GM12878 (cell line): ENCODE results near the gene PLPP3. TPM values are rescaled to one million over a fixed set of nuclear protein-coding genes. Genes with fewer than 3 reads are reported as not detected.

Experiments
- ATAC-seq: fragments of 200-7000 bp; cut with Tn5 transposase; 3 replicates; pipeline ENCODE4 v1.9.1; 2020; ENCODE audit warnings: mild to moderate bottlenecking, moderate library complexity
- BruUV-seq: library from RNA; stranded (reverse); fragments of 400-500 nt; replicated peaks from 2 replicates; lab custom pipeline; 2021; lab: Mats Ljungman, UMichigan
- CTCF ChIA-PET: fragments of 300-600 bp; sonication (Branson Sonifier 250); formaldehyde crosslinking; extraction: SDS; loops from one replicate; lab custom pipeline; 2021; ENCODE audit warnings: inconsistent platforms; lab: Yijun Ruan, JAX
- POLR2A ChIA-PET: fragments of 350-600 bp; formaldehyde crosslinking; extraction: SDS; loops from one replicate; lab custom pipeline; 2021; ENCODE audit warnings: inconsistent platforms; lab: Charles Lee
- RAD21 ChIA-PET: fragments of 300-600 bp; sonication (Branson Sonifier 250); formaldehyde crosslinking; loops from one replicate; lab custom pipeline; 2023; ENCODE audit warnings: antibody characterized with exemption; ENCODE audit not compliant: unreplicated experiment; lab: Charles Lee
- SMC1A ChIA-PET: fragments of 300-600 bp; sonication (Branson Sonifier 250); formaldehyde crosslinking; loops from one replicate; lab custom pipeline; 2023; ENCODE audit not compliant: unreplicated experiment, uncharacterized antibody; lab: Charles Lee
- DNase-seq: peaks from one replicate; pipeline ENCODE4 v3.0.0-alpha.2; 2011; ENCODE audit warnings: low read depth, low spot score
- FAIRE-seq: peaks from 3 replicates; lab custom pipeline; 2011; peaks lifted over from hg19 to GRCh38; lab: Jason Lieb, UNC
- H2AFZ ChIP-seq: 2 replicates; pipeline ENCODE4 v1.6.0; 2011; ENCODE audit warnings: low read depth, low read length, control low read depth; ENCODE audit not compliant: control insufficient read depth
- H3K27ac ChIP-seq: 2 replicates; pipeline ENCODE4 v1.5.1; 2011; ENCODE audit warnings: control low read depth; ENCODE audit not compliant: control insufficient read depth, insufficient read depth
- H3K27me3 ChIP-seq, 2 experiments: replicated peaks in 1 of 2; 2 replicates each; pipeline versions ENCODE4 v1.6.0 to v1.6.1; 2011; ENCODE audit warnings: low read length in 1 of 2; ENCODE audit not compliant: control insufficient read depth in 2 of 2, insufficient read depth in 2 of 2
- H3K36me3 ChIP-seq, 2 experiments: 2 replicates each; pipeline ENCODE4 v1.5.1; 2011; ENCODE audit warnings: low read length in 1 of 2; ENCODE audit not compliant: control insufficient read depth in 2 of 2, insufficient read depth in 2 of 2
- H3K4me1 ChIP-seq: 2 replicates; pipeline ENCODE4 v1.6.1; 2011; ENCODE audit warnings: mild to moderate bottlenecking, low read length, moderate library complexity, mixed read lengths; ENCODE audit not compliant: control insufficient read depth, insufficient read depth
- H3K4me2 ChIP-seq: 2 replicates; pipeline ENCODE4 v1.6.0; 2011; ENCODE audit warnings: control low read depth; ENCODE audit not compliant: control insufficient read depth, insufficient read depth
- H3K4me3 ChIP-seq: fragments of 200-600 bp; sonication (generic); 2 replicates; pipeline ENCODE4 v1.5.1; 2016
- H3K79me2 ChIP-seq: 2 replicates; pipeline ENCODE4 v1.6.0; 2011; ENCODE audit warnings: low read length; ENCODE audit not compliant: control insufficient read depth, insufficient read depth
- H3K9ac ChIP-seq: 2 replicates; pipeline ENCODE4 v1.8.0; 2011; ENCODE audit warnings: low read length, control low read depth, mixed read lengths; ENCODE audit not compliant: control insufficient read depth, insufficient read depth
- H3K9me3 ChIP-seq: replicated peaks from 3 replicates; pipeline ENCODE4 v1.5.1; 2011; ENCODE audit warnings: mild to moderate bottlenecking, low read length; ENCODE audit not compliant: control insufficient read depth, insufficient read depth
- H4K20me1 ChIP-seq: 2 replicates; pipeline ENCODE4 v1.6.0; 2011; ENCODE audit not compliant: control insufficient read depth, insufficient read depth
- CREB1 ChIP-seq: IDR thresholded peaks from 2 replicates; pipeline ENCODE4 v1.6.1; 2012; ENCODE audit warnings: low read depth, mild to moderate bottlenecking, inconsistent platforms
- DPF2 ChIP-seq: fragments of 450-650 bp; IDR thresholded peaks from 2 replicates; pipeline ENCODE4 v1.6.1; 2017; ENCODE audit warnings: mild to moderate bottlenecking
- HDAC2 ChIP-seq: fragments of 200-600 bp; sonication (generic); IDR thresholded peaks from 2 replicates; pipeline ENCODE4 v1.6.1; 2017
- IRF4 ChIP-seq: IDR thresholded peaks from 2 replicates; pipeline ENCODE4 v1.6.1; 2011; ENCODE audit warnings: low read depth, low read length
- LARP7 ChIP-seq: fragments of 450-650 bp; IDR thresholded peaks from 2 replicates; pipeline ENCODE4 v1.6.1; 2017; ENCODE audit warnings: mild to moderate bottlenecking
- MLLT1 ChIP-seq: fragments of 450-650 bp; IDR thresholded peaks from 2 replicates; pipeline ENCODE4 v1.6.1; 2016; ENCODE audit warnings: mild to moderate bottlenecking
- NFYA ChIP-seq: IDR thresholded peaks from 2 replicates; pipeline ENCODE4 v1.6.1; 2011; ENCODE audit warnings: low read depth, mild to moderate bottlenecking, low read length, improper control_type of control experiment, borderline replicate concordance
- RELA ChIP-seq: fragments of 450-650 bp; IDR thresholded peaks from 2 replicates; pipeline ENCODE4 v1.8.0; 2014; ENCODE audit warnings: borderline replicate concordance; ENCODE audit not compliant: partially characterized antibody
- SIX5 ChIP-seq: IDR thresholded peaks from 2 replicates; pipeline ENCODE4 v1.6.1; 2011; ENCODE audit warnings: mild to moderate bottlenecking, low read depth, low read length, moderate library complexity; ENCODE audit not compliant: severe bottlenecking
- TCF3 ChIP-seq: IDR thresholded peaks from 2 replicates; pipeline ENCODE4 v1.6.1; 2012; ENCODE audit warnings: low read depth, mild to moderate bottlenecking, low read length, borderline replicate concordance; ENCODE audit not compliant: insufficient read depth
- YY1 ChIP-seq: IDR thresholded peaks from 2 replicates; pipeline ENCODE4 v1.6.1; 2011; ENCODE audit warnings: low read depth, mild to moderate bottlenecking, low read length
- ZNF622 ChIP-seq: fragments of 450-650 bp; IDR thresholded peaks from 2 replicates; pipeline ENCODE4 v1.6.1; 2017; ENCODE audit warnings: mild to moderate bottlenecking, inconsistent platforms
- WGBS: methylation state at CpG from one replicate; pipeline ENCODE4 v1.1.6; 2016; ENCODE audit warnings: low lambda C conversion rate; ENCODE audit not compliant: insufficient replicate concordance, insufficient coverage; ENCODE audit errors: missing lambda C conversion rate; 5-methylcytosine and 5-hydroxymethylcytosine counted together
- in situ Hi-C: fragments of 300-500 bp; cut with MboI; formaldehyde crosslinking; loops from 9 replicates; pipeline ENCODE4 v1.14.3; 2018; ENCODE audit warnings: mixed read lengths
- intact Hi-C: fragments of 100-400 bp; cut with micrococcal nuclease; formaldehyde crosslinking; loops from one replicate; pipeline ENCODE4 v1.14.2; 2022; ENCODE audit not compliant: unreplicated experiment
- polyA plus RNA-seq, 11 experiments: library from polyadenylated mRNA; depleted of rRNA in 4 of 11; unstranded in 6 of 11; stranded (reverse) in 5 of 11; fragments of >200 nt; fragmentation: Nextera tagmentation in 4 of 11; fragmentation: Illumina TruSeq in 1 of 11; extraction: Ambion mirVana in 4 of 11; extraction: Trizol in 1 of 11; gene quantifications; 1 replicate in 1 of 11; 2 replicates in 10 of 11; pipeline versions ENCODE4 v1.2.1 to v1.2.3, GENCODE V29; 2011 to 2016; ENCODE audit warnings: inconsistent platforms in 2 of 11, missing spikeins in 2 of 11, low read depth in 1 of 11
- total RNA-seq, 4 experiments: library from RNA; depleted of rRNA in 3 of 4; stranded (reverse); fragments of >200 nt in 3 of 4; fragmentation: Illumina TruSeq in 1 of 4; extraction: Trizol in 1 of 4; gene quantifications; 2 replicates each; pipeline versions ENCODE4 v1.2.1 to v1.2.3, GENCODE V29; 2013 to 2021

The PLPP3 gene
- total and polyA plus RNA-seq, 10 of the 15 experiments (the other 5 are each of a cell fraction or from before 2014, with no cell fraction given) = 6.4 to 26.8 (median 9.5) TPM

GRCh38 chr1:56507925-56508522, 71.3 kb downstream of the PLPP3 start:
- RAD21 ChIA-PET = interaction anchor here (1.5 kb wide), 1 partner anchor 76 kb away, joined by 4 read pairs; no protein-coding TSS in a partner anchor
- Histone ChIP-seq H3K4me2 (no peak overlapping the region), H2AFZ (no peak overlapping the region)
- DNase-seq (no peak), FAIRE-seq (no peak)
- intact Hi-C loops = no loop called here
- TF ChIP-seq CREB1 = no peak
- TF ChIP-seq TCF3 = no peak
- TF ChIP-seq LARP7 = no peak
- TF ChIP-seq DPF2 = no peak
- no peak for TF ChIP-seq IRF4
- no peak for TF ChIP-seq SIX5
- no peak for TF ChIP-seq NFYA
- TF ChIP-seq MLLT1 = no peak
- no peak for TF ChIP-seq RELA
- no peak for TF ChIP-seq YY1
- TF ChIP-seq HDAC2 = no peak
- TF ChIP-seq ZNF622 = no peak
- TF ChIP-seq, all 136 proteins: peak for 0
- H3K79me2 ChIP-seq = no peaks in the 10 kb centered on the region
- H3K9ac ChIP-seq = no peak overlapping the region
- H3K36me3 ChIP-seq = peaks cover 0 to 3% of the 10 kb centered on the region in 2 experiments; a peak in 2 of 4 replicates
- ChIA-PET CTCF (interaction anchor here (1.0 kb wide), 1 partner anchor 69 kb away, joined by 3 read pairs; no protein-coding TSS in a partner anchor), POLR2A (interaction anchor here (1.5 kb wide), 1 partner anchor 31 kb away, joined by 4 read pairs; no protein-coding TSS in a partner anchor), SMC1A (interaction anchor here (0.9 to 1.7 kb wide), 9 partner anchors 10 to 98 kb away, joined by 3 to 6 read pairs (median 3); no protein-coding TSS in a partner anchor)
- BruUV-seq = no TSS peak
- 16% methylated on average over 3 of the region's 3 CpGs for WGBS
- H3K9me3 ChIP-seq = no peaks in the 10 kb centered on the region
- no peak for ATAC-seq
- no peak overlapping the region for H3K27ac ChIP-seq
- H3K27me3 ChIP-seq = no peaks in the 10 kb centered on the region
- in situ Hi-C loops = no loop called here
- no peaks in the 10 kb centered on the region for H4K20me1 ChIP-seq
- no peak overlapping the region for H3K4me3 ChIP-seq
- H3K4me1 ChIP-seq = no peaks in the 10 kb centered on the region
